Activated CD4-positive, alpha-beta T cell treated with anti-CD3 and anti-CD28 coated beads, Interleukin-2, amount 50 U/mL, for 24 hours (primary cell): Measurements from ENCODE around the gene CBX7.

Source experiments
- DNase-seq, 2 donors: peaks; one replicate each; pipeline ENCODE4 v3.0.0-alpha.2; 2020; ENCODE audit warnings: low read depth in 1 of 2, low spot score in 1 of 2

CBX7 gene

GRCh38 chr22:39148026-39148726, 4.3 kb downstream of the CBX7 start:
- no peak for DNase-seq

GRCh38 chr22:39147335-39148025, 5.0 kb downstream of the CBX7 start:
- no peak for DNase-seq

GRCh38 chr22:39146256-39147101, 6.0 kb downstream of the CBX7 start:
- DNase-seq: no peak

- peak in 1 of 2 donors; percentile 36 for DNase-seq
These were observed 8.2 kb downstream of the CBX7 start for GRCh38 chr22:39144101-39144767.

- no peak for DNase-seq
These were observed 10.3 kb downstream of the CBX7 start for GRCh38 chr22:39142088-39142680.

- no peak for DNase-seq
These were observed 12.5 kb downstream of the CBX7 start for GRCh38 chr22:39139933-39140332.

- no peak for DNase-seq
These were observed 14.0 kb downstream of the CBX7 start for GRCh38 chr22:39138357-39138997.

GRCh38 chr22:39136317-39136716, 16.2 kb downstream of the CBX7 start:
- no peak for DNase-seq

GRCh38 chr22:39135092-39135896, 17.2 kb downstream of the CBX7 start:
- no peak for DNase-seq

- no peak for DNase-seq
These were observed 18.0 kb downstream of the CBX7 start for GRCh38 chr22:39134366-39135091.

GRCh38 chr22:39133871-39134270, 18.6 kb downstream of the CBX7 start:
- no peak for DNase-seq

GRCh38 chr22:39132871-39133524, 19.5 kb downstream of the CBX7 start:
- DNase-seq: no peak

GRCh38 chr22:39132281-39132680, 20.2 kb downstream of the CBX7 start:
- DNase-seq: no peak

GRCh38 chr22:39130892-39131855, 21.3 kb downstream of the CBX7 start:
- DNase-seq: no peak

- DNase-seq: no peak
These were observed 22.3 kb downstream of the CBX7 start for GRCh38 chr22:39130152-39130704.

GRCh38 chr22:39129746-39130145, 22.7 kb downstream of the CBX7 start:
- no peak for DNase-seq

GRCh38 chr22:39129081-39129480, 23.4 kb downstream of the CBX7 start:
- no peak for DNase-seq
